HL-60 (cell line): ENCODE results near the gene CCDC174.

Source experiments
- DNase-seq, 2 experiments: peaks; one replicate each; pipeline ENCODE4 v3.0.0-alpha.2; 2010 to 2020; ENCODE audit warnings: low read depth in 1 of 2, low spot score in 1 of 2
- H3K27ac ChIP-seq: fragments of 250-450 bp; sonication (Bioruptor Pico); replicated peaks from 2 replicates; pipeline ENCODE4 v1.5.1; 2020; ENCODE audit warnings: mild to moderate bottlenecking, moderate library complexity
- H3K27me3 ChIP-seq: fragments of 250-450 bp; sonication (Bioruptor Pico); 2 replicates; pipeline ENCODE4 v1.5.1; 2021; ENCODE audit warnings: mild to moderate bottlenecking, moderate library complexity; ENCODE audit not compliant: insufficient read depth, poor library complexity, severe bottlenecking
- H3K4me3 ChIP-seq: replicated peaks from 2 replicates; pipeline ENCODE4 v1.5.1; 2011; ENCODE audit warnings: mild to moderate bottlenecking, control low read depth, low read length; ENCODE audit not compliant: insufficient read depth
- GABPA ChIP-seq: IDR thresholded peaks from 2 replicates; pipeline ENCODE4 v1.6.1; 2012; ENCODE audit warnings: low read depth
- POLR2AphosphoS5 ChIP-seq: IDR thresholded peaks from 2 replicates; pipeline ENCODE4 v1.6.1; 2012; ENCODE audit warnings: low read depth
- REST ChIP-seq: IDR thresholded peaks from 2 replicates; pipeline ENCODE4 v1.6.1; 2012; ENCODE audit warnings: low read depth; ENCODE audit not compliant: insufficient replicate concordance
- SPI1 ChIP-seq: IDR thresholded peaks from 2 replicates; pipeline ENCODE4 v1.6.1; 2012; ENCODE audit warnings: low read depth, mild to moderate bottlenecking, borderline replicate concordance
- TF ChIP-seq, protein P1 (sequence below): IDR thresholded peaks from one replicate; pipeline ENCODE4 v1.5.1; 2011; ENCODE audit warnings: low read length, control low read depth, inconsistent platforms; ENCODE audit not compliant: insufficient read depth

Gene CCDC174

GRCh38 chr3:14719006-14719405 lies 67.4 kb downstream of the CCDC174 start:
- TF ChIP-seq GABPA (no peak), POLR2AphosphoS5 (no peak), SPI1 (no peak), REST (no peak)
- TF ChIP-seq, protein P1, sequence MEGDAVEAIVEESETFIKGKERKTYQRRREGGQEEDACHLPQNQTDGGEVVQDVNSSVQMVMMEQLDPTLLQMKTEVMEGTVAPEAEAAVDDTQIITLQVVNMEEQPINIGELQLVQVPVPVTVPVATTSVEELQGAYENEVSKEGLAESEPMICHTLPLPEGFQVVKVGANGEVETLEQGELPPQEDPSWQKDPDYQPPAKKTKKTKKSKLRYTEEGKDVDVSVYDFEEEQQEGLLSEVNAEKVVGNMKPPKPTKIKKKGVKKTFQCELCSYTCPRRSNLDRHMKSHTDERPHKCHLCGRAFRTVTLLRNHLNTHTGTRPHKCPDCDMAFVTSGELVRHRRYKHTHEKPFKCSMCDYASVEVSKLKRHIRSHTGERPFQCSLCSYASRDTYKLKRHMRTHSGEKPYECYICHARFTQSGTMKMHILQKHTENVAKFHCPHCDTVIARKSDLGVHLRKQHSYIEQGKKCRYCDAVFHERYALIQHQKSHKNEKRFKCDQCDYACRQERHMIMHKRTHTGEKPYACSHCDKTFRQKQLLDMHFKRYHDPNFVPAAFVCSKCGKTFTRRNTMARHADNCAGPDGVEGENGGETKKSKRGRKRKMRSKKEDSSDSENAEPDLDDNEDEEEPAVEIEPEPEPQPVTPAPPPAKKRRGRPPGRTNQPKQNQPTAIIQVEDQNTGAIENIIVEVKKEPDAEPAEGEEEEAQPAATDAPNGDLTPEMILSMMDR: no peak
- H3K27ac ChIP-seq: no peak overlapping the region
- DNase-seq: no peak
- no peaks in the 10 kb centered on the region for H3K27me3 ChIP-seq
- H3K4me3 ChIP-seq: no peak overlapping the region

DNA sequence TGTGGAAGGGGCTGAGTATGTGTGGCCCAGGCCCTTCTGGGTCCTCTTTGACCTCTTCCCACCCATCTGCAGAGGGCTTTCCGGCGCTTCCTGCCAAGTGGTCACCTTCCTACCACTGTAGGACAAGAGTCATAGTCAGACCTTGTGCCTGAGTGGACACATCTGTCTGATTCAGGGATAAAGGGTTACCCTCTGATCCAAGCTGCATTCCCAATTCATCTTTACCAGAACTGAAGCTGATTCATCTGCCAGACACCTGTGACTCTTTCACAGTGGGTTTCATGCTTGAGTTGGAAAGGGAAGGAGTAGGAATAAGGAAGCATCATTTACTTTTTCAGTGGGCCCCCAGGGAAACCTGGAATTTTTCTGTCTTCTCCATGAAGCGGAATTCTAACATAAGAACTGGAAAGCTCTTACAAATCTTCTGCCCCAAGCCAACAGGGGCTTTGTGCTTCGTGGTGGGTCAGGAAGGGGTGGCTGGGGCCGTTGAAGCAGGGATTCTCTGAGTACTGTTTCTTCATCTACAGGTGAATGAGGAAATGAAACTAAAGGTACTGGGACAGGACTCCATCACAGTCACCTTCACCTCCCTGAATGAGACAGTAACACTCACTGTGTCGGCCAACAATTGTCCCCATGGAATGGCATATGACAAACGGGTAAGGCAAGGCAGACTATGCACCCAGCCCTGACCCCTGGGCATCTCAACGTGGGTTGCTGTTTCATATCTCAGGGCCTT lies 69.7 kb downstream of the CCDC174 start:
- Histone ChIP-seq H3K4me3 (no peak overlapping the region), H3K27me3 (no peaks in the 10 kb centered on the region), H3K27ac (no peak overlapping the region)
- no peak for DNase-seq
- TF ChIP-seq REST (no peak), SPI1 (no peak), GABPA (no peak), POLR2AphosphoS5 (no peak)
- TF ChIP-seq, protein P1: no peak
